ENCODE results near the gene EFCAB11.
"Not testable (repeated sequence)": the region's sequence is repeated elsewhere in the genome, so short reads cannot be mapped to it uniquely, and the experiment has no call there.

- TF ChIP-seq CTCF, POLR2A (IDR thresholded peaks at IDR 0.05): not testable (repeated sequence)
Observed at GRCh38 chr14:89891721-89892120, 62.8 kb downstream of the EFCAB11 start.
